KBM-7 (cell line): ENCODE data around the gene HOTAIR.

ENCODE experiments used
- DNase-seq: peaks from one replicate; pipeline ENCODE4 v3.0.0-alpha.2; 2015
- in situ Hi-C: fragments of 300-500 bp; cut with MboI; formaldehyde crosslinking; loops from 2 replicates; pipeline ENCODE4 v1.14.3; 2020; ENCODE audit warnings: low sequenced_read_pairs, low pct_unique_long_range_greater_than_20kb, mixed read lengths

The HOTAIR gene

GRCh38 chr12:53967421-53967925 lies 7.3 kb downstream of the HOTAIR start:
- in situ Hi-C loops = no loop called here
- no peak for DNase-seq

GRCh38 chr12:53966385-53967133 lies 8.2 kb downstream of the HOTAIR start:
- in situ Hi-C loops = no loop called here
- no peak for DNase-seq

GRCh38 chr12:53966085-53966384 lies 8.7 kb downstream of the HOTAIR start:
- in situ Hi-C loops = no loop called here
- no peak for DNase-seq

- no peak for DNase-seq
- in situ Hi-C loops = no loop called here
These were observed 9.3 kb downstream of the HOTAIR start for GRCh38 chr12:53965281-53966084.

- no peak for DNase-seq
- in situ Hi-C loops = no loop called here
These were observed 10.4 kb downstream of the HOTAIR start for GRCh38 chr12:53964315-53964713.

GRCh38 chr12:53963434-53964314 lies 11.1 kb downstream of the HOTAIR start:
- no peak for DNase-seq
- in situ Hi-C loops = no loop called here

GRCh38 chr12:53963005-53963404 lies 11.7 kb downstream of the HOTAIR start:
- no peak for DNase-seq
- in situ Hi-C loops = no loop called here

GRCh38 chr12:53961025-53961761 lies 13.6 kb downstream of the HOTAIR start:
- in situ Hi-C loops = no loop called here
- DNase-seq = no peak

GRCh38 chr12:53960187-53961024 lies 14.3 kb downstream of the HOTAIR start:
- no peak for DNase-seq
- in situ Hi-C loops = no loop called here

GRCh38 chr12:53959314-53959713 lies 15.4 kb downstream of the HOTAIR start:
- DNase-seq = no peak

GRCh38 chr12:53958128-53958527 lies 16.6 kb downstream of the HOTAIR start:
- in situ Hi-C loops = no loop called here
- DNase-seq = no peak

More at GRCh38 chr12:53959314-53959713, 15.4 kb downstream of the HOTAIR start:
- in situ Hi-C loops = no loop called here

- in situ Hi-C loops = no loop called here
These were observed 17.7 kb downstream of the HOTAIR start for GRCh38 chr12:53956914-53957536.

GRCh38 chr12:53956251-53956887 lies 18.4 kb downstream of the HOTAIR start:
- peak; percentile 84 for DNase-seq

More at GRCh38 chr12:53956914-53957536, 17.7 kb downstream of the HOTAIR start:
- no peak for DNase-seq

GRCh38 chr12:53955776-53956250 lies 18.9 kb downstream of the HOTAIR start:
- in situ Hi-C loops = no loop called here
- no peak for DNase-seq

More at GRCh38 chr12:53956251-53956887, 18.4 kb downstream of the HOTAIR start:
- in situ Hi-C loops = no loop called here

GRCh38 chr12:53955036-53955775 lies 19.5 kb downstream of the HOTAIR start:
- no peak for DNase-seq
- in situ Hi-C loops = no loop called here

- in situ Hi-C loops = no loop called here
- DNase-seq = no peak
These were observed 20.1 kb downstream of the HOTAIR start, which contains the start of gene HOXC12 for GRCh38 chr12:53954694-53955035. Gene HOXC12, plus strand, starts transcription at chr12:53954903. Its CDS starts 27 bp downstream, at chr12:53954930.
